GM19455 (cell line): ENCODE results near the gene APOC1.

Experiments
- ATAC-seq: cut with Tn5 transposase; IDR thresholded peaks from one replicate; pipeline ENCODE4 v1.9.1; 2021; ENCODE audit not compliant: unreplicated experiment

Gene APOC1

DNA sequence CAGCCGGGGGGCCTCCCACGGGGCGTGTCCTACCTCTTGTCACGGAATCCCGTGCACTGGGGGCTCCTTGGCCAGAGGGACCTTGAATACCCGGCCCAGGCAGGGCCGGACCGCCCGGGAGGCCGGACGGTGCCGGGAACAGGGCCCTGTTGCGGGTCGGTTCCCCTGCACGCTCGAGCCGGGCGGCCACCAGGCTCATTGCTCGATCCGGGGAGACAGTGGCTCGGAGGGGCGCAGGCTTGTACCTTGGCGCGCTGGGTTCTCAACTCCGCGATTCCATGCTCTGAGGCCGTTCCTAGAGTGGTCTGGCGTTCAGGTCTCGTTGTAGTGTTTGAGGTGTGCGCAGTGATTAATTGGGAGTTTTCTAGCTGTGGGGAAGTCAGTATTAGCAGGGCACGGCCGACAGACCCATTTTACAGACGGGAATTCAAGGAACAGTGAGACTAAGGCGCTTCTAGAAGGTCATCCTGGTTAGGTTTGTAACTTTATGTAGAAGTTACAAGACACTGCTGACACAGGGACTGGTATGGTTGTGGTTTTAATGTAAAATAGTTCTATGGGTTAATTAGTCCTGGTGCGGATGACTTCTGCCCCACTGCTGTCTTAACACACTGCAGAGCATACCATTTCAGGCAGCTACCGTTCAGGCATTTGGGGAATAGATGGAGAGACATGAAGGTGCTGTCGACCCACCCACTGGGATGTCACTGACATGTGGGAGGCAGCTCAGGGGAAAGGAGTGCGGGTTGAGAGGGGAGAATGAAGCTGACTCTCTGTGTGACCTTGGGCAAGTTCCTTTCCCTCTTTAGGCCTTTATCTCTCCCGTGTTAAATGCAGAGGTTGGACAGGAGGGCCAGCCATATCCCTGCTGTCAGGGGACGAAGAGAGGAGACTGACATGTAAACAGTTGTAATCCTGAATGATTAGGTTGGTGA lies 41.4 kb downstream of the APOC1 start:
- ATAC-seq: no peak

GRCh38 chr19:44957526-44957925 lies 43.1 kb downstream of the APOC1 start:
- ATAC-seq: no peak

DNA sequence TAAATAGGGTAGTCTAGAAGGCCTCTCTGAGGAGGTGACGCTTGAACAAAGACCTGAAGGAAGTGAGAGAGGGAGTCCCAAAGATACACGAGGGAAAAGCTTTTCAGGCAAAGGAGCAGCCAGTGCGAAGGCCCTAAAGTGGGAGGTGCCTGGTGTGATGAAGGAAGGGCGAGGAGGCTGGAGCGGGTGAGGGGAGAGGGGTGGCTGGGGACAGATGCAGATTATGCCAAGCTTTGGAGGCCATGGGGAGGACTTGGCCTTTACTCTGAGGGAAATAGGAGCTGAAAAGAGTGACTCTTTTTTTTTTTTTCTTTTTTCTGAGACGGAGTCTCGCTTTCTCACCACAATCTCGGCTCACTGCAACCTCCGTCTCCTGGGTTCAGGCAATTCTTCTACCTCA lies 43.7 kb downstream of the APOC1 start:
- no peak for ATAC-seq

DNA sequence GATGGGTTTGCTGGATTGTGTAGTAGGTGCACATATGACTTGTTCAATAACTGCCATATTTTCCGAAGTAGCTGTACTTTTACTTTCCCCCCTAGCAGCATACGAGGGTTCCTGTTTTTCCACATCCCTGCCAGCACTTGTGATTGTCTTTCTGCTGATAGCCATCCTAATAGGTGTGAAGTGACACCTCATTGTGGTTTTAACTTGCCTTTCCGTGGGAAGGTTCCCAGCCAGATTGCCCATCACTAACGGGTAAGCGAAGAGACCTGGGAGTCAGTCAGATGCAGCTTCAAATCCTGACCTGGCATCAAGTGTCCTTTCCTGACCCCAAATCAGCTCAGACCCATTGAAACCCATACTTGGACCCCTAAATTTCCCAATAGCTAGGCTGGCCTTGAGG lies 45.3 kb downstream of the APOC1 start:
- ATAC-seq: no peak

DNA sequence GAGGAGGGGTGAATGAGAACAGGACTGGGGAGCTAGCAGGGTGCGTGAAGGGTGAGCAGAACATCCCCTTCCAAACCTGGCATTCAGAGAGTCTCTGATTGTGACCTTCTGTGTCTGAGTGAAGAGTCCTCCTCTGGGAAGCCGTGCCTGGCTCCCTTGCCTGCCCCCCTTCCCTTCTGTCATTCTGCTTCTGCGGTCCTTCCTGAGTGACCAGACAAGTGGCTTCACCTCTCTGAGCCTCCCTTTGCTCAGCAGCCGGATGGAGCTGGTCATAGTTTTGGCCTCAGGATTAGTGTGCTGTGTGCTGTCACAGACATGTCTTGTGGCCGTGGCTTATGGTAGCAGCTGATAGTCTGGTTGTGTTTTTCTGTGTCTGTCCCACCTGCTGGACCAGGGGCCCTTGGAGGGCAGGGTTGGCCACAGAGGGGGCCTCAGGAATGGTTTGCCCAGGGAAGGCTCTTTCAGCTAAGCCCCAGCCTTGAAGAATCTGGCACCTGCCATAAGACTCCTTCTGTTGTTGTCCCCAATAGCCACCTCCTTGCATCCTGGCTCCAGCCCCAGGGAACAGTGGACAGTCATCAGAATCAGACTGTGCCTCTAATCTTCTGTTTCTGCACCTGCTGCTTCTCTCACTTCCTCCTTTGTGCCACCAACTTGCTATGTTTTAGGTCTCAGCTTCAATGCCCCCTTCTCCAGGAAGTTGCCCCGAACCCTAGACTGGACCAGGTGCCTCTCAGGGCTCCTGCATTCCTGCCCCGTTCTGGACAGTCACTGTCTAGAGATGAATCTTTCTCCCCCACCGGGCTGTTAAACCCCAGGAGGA lies 46.7 kb downstream of the APOC1 start:
- ATAC-seq: no peak

DNA sequence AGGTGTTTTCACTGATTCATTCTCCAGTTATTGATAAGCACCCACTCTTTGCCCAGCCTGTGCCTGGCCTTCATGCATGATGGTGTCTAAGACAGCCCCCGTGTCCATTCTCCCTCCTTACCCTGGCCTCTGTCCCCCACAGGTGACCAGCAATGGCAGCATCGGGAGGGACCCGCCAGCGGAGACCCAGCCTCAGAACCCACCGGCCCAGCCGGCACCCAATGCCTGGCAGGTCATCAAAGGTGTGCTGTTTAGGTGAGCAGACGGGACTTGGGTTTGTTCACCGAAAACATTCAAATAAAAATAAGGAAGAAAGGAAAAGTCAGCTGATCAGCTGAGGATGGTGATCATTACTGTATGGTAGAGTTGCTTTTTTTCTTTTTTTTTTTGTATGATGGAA lies 47.4 kb downstream of the APOC1 start:
- no peak for ATAC-seq

DNA sequence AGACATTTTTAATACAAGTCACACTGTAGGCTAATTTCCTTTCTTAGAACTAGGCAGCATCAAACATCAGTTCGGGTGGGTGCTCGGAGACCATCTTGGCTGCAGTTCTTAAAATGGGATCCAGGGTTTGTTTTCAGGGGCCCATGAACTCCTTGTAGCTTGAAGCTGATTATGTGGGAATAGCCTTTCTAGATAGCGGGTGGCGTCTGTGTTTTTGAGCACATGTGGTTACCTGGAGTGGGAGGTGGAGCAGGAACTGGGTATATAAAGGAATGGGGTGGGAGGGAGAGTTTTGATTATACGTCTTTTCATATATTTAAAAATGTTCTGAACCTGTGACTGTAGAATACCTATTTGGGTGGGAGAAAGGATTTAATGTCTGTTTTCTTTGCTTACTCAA lies 53.7 kb downstream of the APOC1 start:
- no peak for ATAC-seq

- no peak for ATAC-seq
Observed at GRCh38 chr19:44968670-44969069, 54.3 kb downstream of the APOC1 start.
